ENCODE results near the gene JARID2. TPM values are rescaled to one million over a fixed set of nuclear protein-coding genes. Genes with fewer than 3 reads are reported as not detected.

JARID2 gene
- total and polyA plus RNA-seq, 8 donors = 2.4 to 42.6 (median 11.5) TPM

DNA sequence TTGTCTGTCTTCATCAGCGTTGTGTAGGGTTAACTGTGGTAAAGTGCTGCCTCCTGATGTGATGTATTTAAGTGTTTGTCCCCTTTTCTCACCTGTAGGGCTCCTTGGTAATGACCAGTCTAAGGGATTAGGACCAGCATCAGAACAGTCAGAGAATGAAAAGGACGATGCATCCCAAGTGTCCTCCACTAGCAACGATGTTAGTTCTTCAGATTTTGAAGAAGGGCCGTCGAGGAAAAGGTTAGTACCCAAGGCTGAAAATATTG lies 164.2 kb downstream of the JARID2 start:
- H3K36me3 ChIP-seq = no peaks in the 10 kb centered on the region
- H3K27ac ChIP-seq = no peak overlapping the region
- H3K9me3 ChIP-seq = no peaks in the 10 kb centered on the region
- H3K4me1 ChIP-seq = peaks cover 10 to 55% (median 35%) of the 10 kb centered on the region in 4 donors
- intact Hi-C loops (cut with DNase I; ENCODE audit: low total_unique reads) = no loop called here
- no peak overlapping the region for H3K4me3 ChIP-seq
- no peak for TF ChIP-seq POLR2AphosphoS5 (IDR thresholded peaks at IDR 0.05)
- TF ChIP-seq CTCF (IDR thresholded peaks at IDR 0.05) = no peak
- TF ChIP-seq POLR2A (IDR thresholded peaks at IDR 0.05) = no peak
- TF ChIP-seq EP300 (IDR thresholded peaks at IDR 0.05) = no peak
- 63 to 82% (median 67%) methylated on average over 5 of the region's 5 CpGs for WGBS, 5 donors
- no peak for DNase-seq
- H3K27me3 ChIP-seq = no peaks in the 10 kb centered on the region

DNA sequence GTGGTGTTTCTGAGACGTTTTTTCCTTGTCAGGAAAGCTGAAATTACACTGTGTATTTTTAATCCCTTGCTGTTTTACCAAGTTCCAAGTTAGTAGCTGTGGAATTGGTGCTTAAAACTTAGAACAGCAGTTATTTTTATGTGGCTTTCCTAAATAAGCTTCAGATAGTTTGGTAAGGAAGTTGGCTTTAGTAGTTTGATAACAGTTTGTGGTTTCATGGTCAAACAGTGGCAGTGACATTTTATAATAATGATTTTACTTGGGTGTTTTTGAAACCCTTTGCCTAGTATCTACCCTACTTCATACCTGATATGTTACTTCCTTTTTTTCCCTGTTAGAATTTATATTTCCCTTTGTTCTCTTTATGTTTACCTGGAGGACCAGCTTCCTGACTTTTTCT lies 164.9 kb downstream of the JARID2 start:
- Histone ChIP-seq H3K27me3 (no peaks in the 10 kb centered on the region), H3K9me3 (no peaks in the 10 kb centered on the region), H3K27ac (no peak overlapping the region), H3K4me3 (no peak overlapping the region), H3K36me3 (peaks cover 0 to 4% (median 0%) of the 10 kb centered on the region in 4 donors), H3K4me1 (peaks cover 10 to 55% (median 35%) of the 10 kb centered on the region in 4 donors)
- TF ChIP-seq POLR2A (IDR thresholded peaks at IDR 0.05) = no peak
- no peak for TF ChIP-seq CTCF (IDR thresholded peaks at IDR 0.05)
- no peak for TF ChIP-seq POLR2AphosphoS5 (IDR thresholded peaks at IDR 0.05)
- no peak for TF ChIP-seq EP300 (IDR thresholded peaks at IDR 0.05)
- DNase-seq = no peak
- intact Hi-C loops (cut with DNase I; ENCODE audit: low total_unique reads) = no loop called here
- 23 to 43% (median 37%) methylated on average over 1 of the region's 1 CpG for WGBS, 5 donors

DNA sequence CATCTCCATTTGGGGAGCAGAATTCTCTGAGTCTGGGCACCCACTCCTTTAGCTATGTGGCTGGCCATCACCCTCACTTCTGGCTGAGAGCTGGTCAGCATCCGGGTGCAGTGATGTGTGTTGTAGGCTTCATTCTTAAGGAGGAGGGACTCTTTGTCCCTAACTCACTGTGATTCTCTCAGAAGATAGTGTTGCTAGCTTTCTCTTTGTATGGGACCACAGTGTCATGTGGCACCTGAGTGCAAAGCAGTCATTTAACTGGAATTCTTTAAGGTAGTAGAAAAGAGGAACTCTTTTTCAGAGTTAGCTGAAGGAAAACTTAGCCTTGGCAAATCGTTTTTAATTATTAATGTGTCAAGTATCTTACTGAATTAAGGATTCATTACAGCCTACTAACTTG lies 165.9 kb downstream of the JARID2 start:
- no peaks in the 10 kb centered on the region for H3K27me3 ChIP-seq
- H3K4me1 ChIP-seq = peaks cover 10 to 52% (median 35%) of the 10 kb centered on the region in 4 donors
- intact Hi-C loops (cut with DNase I; ENCODE audit: low total_unique reads) = no loop called here
- no peak overlapping the region for H3K27ac ChIP-seq
- no peak for DNase-seq
- H3K9me3 ChIP-seq = no peaks in the 10 kb centered on the region
- no peak overlapping the region for H3K4me3 ChIP-seq
- 73 to 84% (median 80%) methylated on average over 2 of the region's 2 CpGs for WGBS, 5 donors
- TF ChIP-seq POLR2A (IDR thresholded peaks at IDR 0.05) = no peak
- no peak for TF ChIP-seq EP300 (IDR thresholded peaks at IDR 0.05)
- TF ChIP-seq POLR2AphosphoS5 (IDR thresholded peaks at IDR 0.05) = no peak
- no peak for TF ChIP-seq CTCF (IDR thresholded peaks at IDR 0.05)
- peaks cover 0 to 4% (median 0%) of the 10 kb centered on the region in 4 donors for H3K36me3 ChIP-seq

DNA sequence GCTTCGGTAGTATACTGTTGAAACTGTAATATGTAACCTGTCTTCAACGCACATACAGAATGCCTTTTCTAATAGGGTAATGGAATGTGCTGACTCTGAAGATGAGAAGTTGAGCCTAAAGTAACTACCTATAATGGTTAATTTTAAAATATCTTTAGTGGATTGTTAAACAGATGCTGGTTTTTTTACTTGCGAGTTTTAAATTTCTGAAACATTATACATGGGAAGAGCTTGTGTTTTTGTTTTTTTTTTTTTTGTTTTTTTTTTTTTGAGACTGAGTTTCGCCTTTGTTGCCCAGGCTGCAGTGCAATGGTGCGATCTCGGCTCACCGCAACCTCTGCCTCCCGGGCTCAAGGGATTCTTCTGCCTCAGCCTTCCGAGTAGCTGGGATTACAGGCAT lies 166.9 kb downstream of the JARID2 start:
- H3K36me3 ChIP-seq = peaks cover 0 to 4% (median 0%) of the 10 kb centered on the region in 4 donors
- peaks cover 10 to 51% (median 35%) of the 10 kb centered on the region in 4 donors for H3K4me1 ChIP-seq
- no peak overlapping the region for H3K27ac ChIP-seq
- TF ChIP-seq CTCF (IDR thresholded peaks at IDR 0.05) = no peak
- no peak for TF ChIP-seq EP300 (IDR thresholded peaks at IDR 0.05)
- TF ChIP-seq POLR2A (IDR thresholded peaks at IDR 0.05) = no peak
- no peak for TF ChIP-seq POLR2AphosphoS5 (IDR thresholded peaks at IDR 0.05)
- H3K4me3 ChIP-seq = no peak overlapping the region
- no peak for DNase-seq
- no peaks in the 10 kb centered on the region for H3K27me3 ChIP-seq
- WGBS, 5 donors = 88 to 100% (median 98%) methylated on average over 7 to 9 of the region's 9 CpGs
- intact Hi-C loops (cut with DNase I; ENCODE audit: low total_unique reads) = no loop called here
- no peaks in the 10 kb centered on the region for H3K9me3 ChIP-seq
